ENCODE results near the gene RNF223. TPM values are rescaled to one million over a fixed set of nuclear protein-coding genes. Genes with fewer than 3 reads are reported as not detected.

The RNF223 gene
- total RNA-seq, 1 donor from 2014 or later, result not detected

DNA sequence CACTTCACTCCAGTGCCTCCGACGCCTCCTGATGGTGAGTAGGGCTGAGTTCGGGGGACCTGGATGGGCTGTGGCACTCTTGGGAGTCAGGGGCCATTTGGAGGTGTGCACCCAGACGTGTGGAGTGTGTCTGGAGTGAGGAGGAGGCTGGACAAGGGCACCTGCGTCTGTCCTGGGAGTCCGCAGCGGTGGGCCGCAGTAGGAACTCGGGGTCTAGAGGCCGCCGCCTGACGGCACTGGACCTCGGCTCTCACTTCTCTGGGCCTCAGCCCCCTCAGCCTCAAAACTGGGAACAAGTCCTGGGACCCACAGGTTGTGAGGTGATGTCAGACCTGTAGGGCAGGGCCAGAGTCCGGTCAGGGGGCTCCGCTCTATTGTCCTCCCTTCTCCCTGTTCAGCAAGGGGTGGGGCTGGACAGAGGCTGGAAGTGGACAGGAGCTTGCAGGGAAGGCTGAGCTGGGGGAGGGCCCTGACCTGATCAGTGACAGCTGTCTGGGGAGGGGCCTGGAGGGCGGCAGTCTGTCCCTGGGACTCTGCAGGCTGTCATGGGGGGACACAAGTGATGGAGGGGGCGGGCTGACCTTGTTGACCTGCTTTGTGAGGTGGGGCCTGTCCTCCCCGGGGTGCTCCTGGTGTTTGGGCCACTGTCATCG, 38.7 kb downstream of the RNF223 start:
- no peak overlapping the region for H3K4me3 ChIP-seq
- no peaks in the 10 kb centered on the region for H3K9me3 ChIP-seq
- TF ChIP-seq, protein P1, sequence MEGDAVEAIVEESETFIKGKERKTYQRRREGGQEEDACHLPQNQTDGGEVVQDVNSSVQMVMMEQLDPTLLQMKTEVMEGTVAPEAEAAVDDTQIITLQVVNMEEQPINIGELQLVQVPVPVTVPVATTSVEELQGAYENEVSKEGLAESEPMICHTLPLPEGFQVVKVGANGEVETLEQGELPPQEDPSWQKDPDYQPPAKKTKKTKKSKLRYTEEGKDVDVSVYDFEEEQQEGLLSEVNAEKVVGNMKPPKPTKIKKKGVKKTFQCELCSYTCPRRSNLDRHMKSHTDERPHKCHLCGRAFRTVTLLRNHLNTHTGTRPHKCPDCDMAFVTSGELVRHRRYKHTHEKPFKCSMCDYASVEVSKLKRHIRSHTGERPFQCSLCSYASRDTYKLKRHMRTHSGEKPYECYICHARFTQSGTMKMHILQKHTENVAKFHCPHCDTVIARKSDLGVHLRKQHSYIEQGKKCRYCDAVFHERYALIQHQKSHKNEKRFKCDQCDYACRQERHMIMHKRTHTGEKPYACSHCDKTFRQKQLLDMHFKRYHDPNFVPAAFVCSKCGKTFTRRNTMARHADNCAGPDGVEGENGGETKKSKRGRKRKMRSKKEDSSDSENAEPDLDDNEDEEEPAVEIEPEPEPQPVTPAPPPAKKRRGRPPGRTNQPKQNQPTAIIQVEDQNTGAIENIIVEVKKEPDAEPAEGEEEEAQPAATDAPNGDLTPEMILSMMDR (IDR thresholded peaks at IDR 0.05), result no peak
- no peak for DNase-seq (ENCODE audit: low spot score in 2 of 2)
- peaks cover 19 to 23% of the 10 kb centered on the region in 2 donors for H3K4me1 ChIP-seq
- H3K27ac ChIP-seq, result no peak overlapping the region
- intact Hi-C loops (cut with DNase I), result no loop called here
- no peaks in the 10 kb centered on the region for H3K36me3 ChIP-seq
- H3K27me3 ChIP-seq, result peaks cover 4% of the 10 kb centered on the region

DNA sequence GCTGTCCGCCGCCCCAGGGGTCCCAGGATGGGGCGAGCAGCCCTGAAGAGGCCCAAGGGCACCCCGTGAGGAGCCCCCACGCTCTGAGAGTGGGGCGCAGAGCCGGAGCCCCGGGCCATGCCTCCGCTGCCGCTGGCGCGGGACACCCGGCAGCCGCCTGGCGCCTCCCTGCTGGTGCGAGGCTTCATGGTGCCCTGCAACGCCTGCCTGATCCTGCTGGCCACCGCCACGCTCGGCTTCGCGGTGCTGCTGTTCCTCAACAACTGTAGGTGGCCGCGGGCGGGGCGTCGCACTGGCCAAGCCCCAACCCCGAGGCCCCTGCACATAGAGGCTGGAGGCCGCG, 39.7 kb downstream of the RNF223 start:
- no peak for DNase-seq (ENCODE audit: low spot score in 2 of 2)
- intact Hi-C loops (cut with DNase I), result no loop called here
- Histone ChIP-seq H3K27ac (no peak overlapping the region), H3K4me3 (peak overlapping the region in 1 of 2 donors; percentile 70), H3K27me3 (peaks cover 4% of the 10 kb centered on the region), H3K9me3 (no peaks in the 10 kb centered on the region), H3K4me1 (peaks cover 12 to 15% of the 10 kb centered on the region in 2 donors), H3K36me3 (no peaks in the 10 kb centered on the region)
- TF ChIP-seq, protein P1 (IDR thresholded peaks at IDR 0.05), result no peak

DNA sequence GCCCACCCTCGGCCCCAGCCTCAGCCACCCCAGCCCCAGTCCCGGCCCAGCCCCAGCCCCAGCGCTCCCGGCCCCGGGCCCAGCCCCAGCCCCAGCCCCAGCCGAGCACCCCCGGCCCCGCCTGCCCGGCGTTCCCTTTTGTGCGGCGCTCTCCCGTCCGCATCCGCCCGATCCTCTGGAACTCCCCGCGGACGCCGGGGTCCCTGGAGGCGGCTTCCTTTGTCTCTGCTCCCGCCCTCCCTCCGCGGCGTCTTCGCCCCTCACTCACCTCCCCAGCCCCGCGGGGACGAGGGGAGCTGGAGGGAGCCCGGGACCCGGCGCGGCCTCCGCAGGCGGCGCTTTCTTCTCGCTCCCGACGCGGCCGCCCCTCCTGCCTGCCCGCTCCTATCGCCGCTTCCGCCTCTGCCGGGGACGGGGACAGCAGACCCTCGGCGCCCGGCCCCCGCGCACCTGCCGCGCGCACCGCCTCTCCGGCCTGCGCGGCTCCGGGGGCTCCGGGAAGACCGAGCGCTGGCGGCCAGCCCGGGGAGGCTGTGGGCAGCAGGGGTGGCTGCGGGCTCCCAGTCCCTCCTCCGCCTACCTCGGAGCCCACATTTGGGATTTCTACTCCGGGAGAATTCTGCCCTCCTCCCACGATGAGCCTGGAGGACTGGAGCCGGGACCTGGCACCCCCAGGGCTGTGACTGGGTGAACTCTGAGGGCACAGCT, 40.2 kb downstream of the RNF223 start:
- Histone ChIP-seq H3K27me3 (peaks cover 4% of the 10 kb centered on the region), H3K4me1 (peaks cover 12 to 15% of the 10 kb centered on the region in 2 donors), H3K27ac (no peak overlapping the region), H3K9me3 (no peaks in the 10 kb centered on the region), H3K4me3 (peak overlapping the region; percentile 69 to 70), H3K36me3 (no peaks in the 10 kb centered on the region)
- DNase-seq (ENCODE audit: low spot score in 2 of 2), result no peak
- intact Hi-C loops (cut with DNase I), result no loop called here
- TF ChIP-seq, protein P1 (IDR thresholded peaks at IDR 0.05), result no peak

DNA sequence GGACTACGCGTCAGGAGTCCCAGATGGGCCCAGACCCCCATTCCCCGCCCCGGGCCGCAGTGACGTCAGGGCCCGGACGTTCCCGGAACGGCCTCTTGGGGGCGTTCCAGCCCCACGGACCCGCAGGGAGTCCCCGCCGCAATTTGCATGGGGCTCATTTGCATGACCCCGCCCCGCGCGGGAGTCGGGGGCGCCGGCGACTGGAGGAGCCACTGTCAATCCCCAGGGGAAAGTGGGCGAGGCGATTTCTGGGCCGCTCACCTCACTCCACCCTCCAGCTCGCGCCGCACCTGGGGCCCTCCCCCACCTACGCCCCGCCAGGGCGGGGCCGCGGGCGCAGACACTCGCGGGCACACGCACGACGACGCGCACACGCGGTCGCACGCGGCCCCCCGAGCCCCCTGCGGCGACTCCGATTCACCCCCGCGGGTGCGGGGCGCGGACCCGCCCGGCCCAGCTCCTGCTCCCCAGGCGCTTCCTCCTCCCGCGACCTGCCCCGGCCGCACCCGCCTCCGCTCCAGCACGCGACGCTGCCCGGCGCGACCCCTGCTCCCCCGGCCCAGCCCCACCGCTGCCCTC, 41.0 kb downstream of the RNF223 start:
- intact Hi-C loops (cut with DNase I), result no loop called here
- no peak overlapping the region for H3K27ac ChIP-seq
- peak overlapping the region; percentile 69 to 70 for H3K4me3 ChIP-seq
- peaks cover 4% of the 10 kb centered on the region for H3K27me3 ChIP-seq
- no peaks in the 10 kb centered on the region for H3K9me3 ChIP-seq
- H3K36me3 ChIP-seq, result no peaks in the 10 kb centered on the region
- peaks cover 12 to 15% of the 10 kb centered on the region in 2 donors for H3K4me1 ChIP-seq
- peak in 1 of 2 donors; percentile 82 for DNase-seq (ENCODE audit: low spot score in 2 of 2)
- TF ChIP-seq, protein P1 (IDR thresholded peaks at IDR 0.05), result peak; percentile 53 to 69 (median 60)

DNA sequence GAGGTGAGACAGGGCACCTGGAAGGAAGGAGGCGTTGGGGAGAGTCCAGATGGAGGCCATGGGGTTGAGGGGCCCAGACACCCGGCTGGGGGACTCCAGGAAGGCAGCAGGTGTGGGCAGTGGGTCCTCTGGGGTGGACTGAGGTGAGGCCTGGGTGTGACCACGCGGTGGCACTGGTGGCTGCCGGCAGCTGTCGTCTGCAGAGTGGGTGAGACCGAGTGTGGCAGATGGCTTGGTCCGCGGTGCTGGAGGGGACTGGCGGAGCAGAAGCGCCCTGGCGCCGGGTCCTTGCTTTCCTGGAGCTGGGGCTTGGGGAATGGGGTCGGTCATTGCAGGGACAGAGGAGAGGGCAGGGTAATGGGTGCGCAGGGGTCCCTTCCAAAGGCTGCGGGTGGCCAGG, 41.7 kb downstream of the RNF223 start:
- Histone ChIP-seq H3K36me3 (no peaks in the 10 kb centered on the region), H3K27ac (no peak overlapping the region), H3K4me1 (peaks cover 12 to 15% of the 10 kb centered on the region in 2 donors), H3K4me3 (peak overlapping the region in 1 of 2 donors; percentile 70), H3K27me3 (peaks cover 4% of the 10 kb centered on the region), H3K9me3 (no peaks in the 10 kb centered on the region)
- TF ChIP-seq, protein P1 (IDR thresholded peaks at IDR 0.05), result no peak
- intact Hi-C loops (cut with DNase I), result no loop called here
- DNase-seq (ENCODE audit: low spot score in 2 of 2), result no peak
